GM12878 (cell line): ENCODE measurements around the gene GADD45A. TPM values are rescaled to one million over a fixed set of nuclear protein-coding genes. Genes with fewer than 3 reads are reported as not detected.

ENCODE experiments used
- BRCA1 ChIP-seq: IDR thresholded peaks from 2 replicates; pipeline ENCODE4 v1.6.1; 2011; ENCODE audit warnings: low read depth, low read length, improper control_type of control experiment
- EP300 ChIP-seq, 2 experiments: fragments of 150-350 bp in 1 of 2; IDR thresholded peaks; 2 replicates each; pipeline ENCODE4 v1.6.1; 2011 to 2012; ENCODE audit warnings: low read depth in 2 of 2, low read length in 2 of 2, borderline replicate concordance in 1 of 2, improper control_type of control experiment in 1 of 2, inconsistent platforms in 1 of 2; ENCODE audit not compliant: control insufficient read depth in 1 of 2
- EZH2 ChIP-seq: IDR thresholded peaks from 2 replicates; pipeline ENCODE4 v1.6.1; 2012; ENCODE audit warnings: low read depth, mild to moderate bottlenecking, control low read depth, inconsistent platforms, low read length, borderline replicate concordance; ENCODE audit not compliant: control insufficient read depth
- KLF5 ChIP-seq: fragments of 450-650 bp; IDR thresholded peaks from 2 replicates; pipeline ENCODE4 v1.6.1; 2014; ENCODE audit warnings: mild to moderate bottlenecking; ENCODE audit not compliant: partially characterized antibody
- ZBTB40 ChIP-seq: fragments of 450-650 bp; IDR thresholded peaks from 2 replicates; pipeline ENCODE4 v1.6.1; 2016; ENCODE audit warnings: mild to moderate bottlenecking, moderate library complexity, borderline replicate concordance
- polyA plus RNA-seq, 11 experiments: library from polyadenylated mRNA; depleted of rRNA in 4 of 11; unstranded in 6 of 11; stranded (reverse) in 5 of 11; fragments of >200 nt; fragmentation: Nextera tagmentation in 4 of 11; fragmentation: Illumina TruSeq in 1 of 11; extraction: Ambion mirVana in 4 of 11; extraction: Trizol in 1 of 11; gene quantifications; 1 replicate in 1 of 11; 2 replicates in 10 of 11; pipeline versions ENCODE4 v1.2.1 to v1.2.3, GENCODE V29; 2011 to 2016; ENCODE audit warnings: inconsistent platforms in 2 of 11, missing spikeins in 2 of 11, low read depth in 1 of 11
- total RNA-seq, 4 experiments: library from RNA; depleted of rRNA in 3 of 4; stranded (reverse); fragments of >200 nt in 3 of 4; fragmentation: Illumina TruSeq in 1 of 4; extraction: Trizol in 1 of 4; gene quantifications; 2 replicates each; pipeline versions ENCODE4 v1.2.1 to v1.2.3, GENCODE V29; 2013 to 2021
- TF ChIP-seq, protein P1 (sequence below): fragments of 450-650 bp; formaldehyde crosslinking; IDR thresholded peaks from 2 replicates; pipeline ENCODE4 v1.5.0; 2022; ENCODE audit warnings: mild to moderate bottlenecking, missing genetic modification characterization

The GADD45A gene
- total and polyA plus RNA-seq, 10 of the 15 experiments (the other 5 are each of a cell fraction or from before 2014, with no cell fraction given): 4.7 to 48.9 (median 18.5) TPM

DNA sequence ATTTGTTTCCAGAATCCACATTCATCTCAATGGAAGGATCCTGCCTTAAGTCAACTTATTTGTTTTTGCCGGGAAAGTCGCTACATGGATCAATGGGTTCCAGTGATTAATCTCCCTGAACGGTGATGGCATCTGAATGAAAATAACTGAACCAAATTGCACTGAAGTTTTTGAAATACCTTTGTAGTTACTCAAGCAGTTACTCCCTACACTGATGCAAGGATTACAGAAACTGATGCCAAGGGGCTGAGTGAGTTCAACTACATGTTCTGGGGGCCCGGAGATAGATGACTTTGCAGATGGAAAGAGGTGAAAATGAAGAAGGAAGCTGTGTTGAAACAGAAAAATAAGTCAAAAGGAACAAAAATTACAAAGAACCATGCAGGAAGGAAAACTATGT, 2.6 kb downstream of the GADD45A start (continued):
- TF ChIP-seq ZBTB40 (no peak), KLF5 (no peak), EP300 (IDR thresholded peaks at IDR 0.05; ENCODE audit: borderline replicate concordance in 1 of 2, control insufficient read depth in 1 of 2, low read depth in 2 of 2, low read length in 2 of 2) (no peak), BRCA1 (no peak), EZH2 (no peak)
- TF ChIP-seq, protein P1, sequence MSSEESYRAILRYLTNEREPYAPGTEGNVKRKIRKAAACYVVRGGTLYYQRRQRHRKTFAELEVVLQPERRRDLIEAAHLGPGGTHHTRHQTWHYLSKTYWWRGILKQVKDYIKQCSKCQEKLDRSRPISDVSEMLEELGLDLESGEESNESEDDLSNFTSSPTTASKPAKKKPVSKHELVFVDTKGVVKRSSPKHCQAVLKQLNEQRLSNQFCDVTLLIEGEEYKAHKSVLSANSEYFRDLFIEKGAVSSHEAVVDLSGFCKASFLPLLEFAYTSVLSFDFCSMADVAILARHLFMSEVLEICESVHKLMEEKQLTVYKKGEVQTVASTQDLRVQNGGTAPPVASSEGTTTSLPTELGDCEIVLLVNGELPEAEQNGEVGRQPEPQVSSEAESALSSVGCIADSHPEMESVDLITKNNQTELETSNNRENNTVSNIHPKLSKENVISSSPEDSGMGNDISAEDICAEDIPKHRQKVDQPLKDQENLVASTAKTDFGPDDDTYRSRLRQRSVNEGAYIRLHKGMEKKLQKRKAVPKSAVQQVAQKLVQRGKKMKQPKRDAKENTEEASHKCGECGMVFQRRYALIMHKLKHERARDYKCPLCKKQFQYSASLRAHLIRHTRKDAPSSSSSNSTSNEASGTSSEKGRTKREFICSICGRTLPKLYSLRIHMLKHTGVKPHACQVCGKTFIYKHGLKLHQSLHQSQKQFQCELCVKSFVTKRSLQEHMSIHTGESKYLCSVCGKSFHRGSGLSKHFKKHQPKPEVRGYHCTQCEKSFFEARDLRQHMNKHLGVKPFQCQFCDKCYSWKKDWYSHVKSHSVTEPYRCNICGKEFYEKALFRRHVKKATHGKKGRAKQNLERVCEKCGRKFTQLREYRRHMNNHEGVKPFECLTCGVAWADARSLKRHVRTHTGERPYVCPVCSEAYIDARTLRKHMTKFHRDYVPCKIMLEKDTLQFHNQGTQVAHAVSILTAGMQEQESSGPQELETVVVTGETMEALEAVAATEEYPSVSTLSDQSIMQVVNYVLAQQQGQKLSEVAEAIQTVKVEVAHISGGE (CRISPR knock-in tag): no peak
